Measurements from ENCODE around the gene NDFIP2.

GRCh38 chr13:79531542-79532254, 50.7 kb downstream of the NDFIP2 start:
- no peak for TF ChIP-seq SIN3A (IDR thresholded peaks at IDR 0.05; ENCODE audit: low read depth)
- TF ChIP-seq CTCF (IDR thresholded peaks at IDR 0.05 in 2 of 3, conservative IDR thresholded peaks at IDR 0.05 in 1 of 3; ENCODE audit: borderline replicate concordance in 1 of 3, insufficient read depth in 1 of 3, low read depth in 2 of 3, low read length in 2 of 3), result no peak
- no peak for TF ChIP-seq EGR1 (IDR thresholded peaks at IDR 0.05; ENCODE audit: low read depth)
- TF ChIP-seq ZBTB33 (IDR thresholded peaks at IDR 0.05; ENCODE audit: extremely low read depth, insufficient replicate concordance, low read length), result no peak

Data from HCT116 (cell line).